A172 (cell line): ENCODE results near the gene TAGAP. TPM values are rescaled to one million over a fixed set of nuclear protein-coding genes. Genes with fewer than 3 reads are reported as not detected.
"Not testable (repeated sequence)": the region's sequence is repeated elsewhere in the genome, so short reads cannot be mapped to it uniquely, and the experiment has no call there.

ENCODE experiments used
- DNase-seq: peaks from one replicate; pipeline ENCODE4 v3.0.0-alpha.2; 2015; ENCODE audit warnings: low spot score
- total RNA-seq: library from RNA; depleted of rRNA; stranded (reverse); fragments of >200 nt; shearing (Covaris generic); gene quantifications from 2 replicates; pipeline ENCODE4 v1.2.3, GENCODE V29; 2014

TAGAP gene
- total RNA-seq, 1 experiment from 2014 or later, result not detected

- DNase-seq, result no peak
Measured at GRCh38 chr6:159043947-159044346, 844 bp downstream of the TAGAP start.

- no peak for DNase-seq
Measured at GRCh38 chr6:159043251-159043650, 1.5 kb downstream of the TAGAP start.

- no peak for DNase-seq
Measured at GRCh38 chr6:159042826-159043181, 2.0 kb downstream of the TAGAP start.

GRCh38 chr6:159042003-159042825 lies 2.6 kb downstream of the TAGAP start:
- DNase-seq, result peak; percentile 68

- no peak for DNase-seq
Measured at GRCh38 chr6:159041181-159041580, 3.6 kb downstream of the TAGAP start.

- no peak for DNase-seq
Measured at GRCh38 chr6:159039885-159040258, 4.9 kb downstream of the TAGAP start.

- peak; percentile 4 for DNase-seq
Measured at GRCh38 chr6:159038914-159039884, 5.6 kb downstream of the TAGAP start.

- DNase-seq, result not testable (repeated sequence)
Measured at GRCh38 chr6:159038318-159038717, 6.5 kb downstream of the TAGAP start.

- DNase-seq, result peak; percentile 3
Measured at GRCh38 chr6:159037756-159038290, 7.0 kb downstream of the TAGAP start.

- no peak for DNase-seq
Measured at GRCh38 chr6:159036673-159037072, 8.1 kb downstream of the TAGAP start.

GRCh38 chr6:159035891-159036290 lies 8.9 kb downstream of the TAGAP start:
- no peak for DNase-seq

GRCh38 chr6:159033160-159034049 lies 11.4 kb downstream of the TAGAP start:
- no peak for DNase-seq

- DNase-seq, result no peak
Measured at GRCh38 chr6:159031846-159032245, 12.9 kb downstream of the TAGAP start.

- no peak for DNase-seq
Measured at GRCh38 chr6:159030168-159030567, 14.6 kb downstream of the TAGAP start.

GRCh38 chr6:159025224-159025623 lies 19.6 kb downstream of the TAGAP start:
- DNase-seq, result not testable (repeated sequence)

GRCh38 chr6:159023893-159024292 lies 20.9 kb downstream of the TAGAP start:
- DNase-seq, result no peak

- DNase-seq, result no peak
Measured at GRCh38 chr6:159020011-159020410, 24.8 kb downstream of the TAGAP start.

GRCh38 chr6:159017757-159018559 lies 26.8 kb downstream of the TAGAP start:
- DNase-seq, result no peak

GRCh38 chr6:159014406-159014805 lies 30.4 kb downstream of the TAGAP start:
- no peak for DNase-seq

- no peak for DNase-seq
Measured at GRCh38 chr6:159013229-159013628, 31.6 kb downstream of the TAGAP start.

- DNase-seq, result peak; percentile 53
Measured at GRCh38 chr6:159012201-159012600, 32.6 kb downstream of the TAGAP start.
